Measurements from ENCODE around the gene ASIC2.
"Not testable (repeated sequence)": the region's sequence is repeated elsewhere in the genome, so short reads cannot be mapped to it uniquely, and the experiment has no call there.

ASIC2 gene

DNA sequence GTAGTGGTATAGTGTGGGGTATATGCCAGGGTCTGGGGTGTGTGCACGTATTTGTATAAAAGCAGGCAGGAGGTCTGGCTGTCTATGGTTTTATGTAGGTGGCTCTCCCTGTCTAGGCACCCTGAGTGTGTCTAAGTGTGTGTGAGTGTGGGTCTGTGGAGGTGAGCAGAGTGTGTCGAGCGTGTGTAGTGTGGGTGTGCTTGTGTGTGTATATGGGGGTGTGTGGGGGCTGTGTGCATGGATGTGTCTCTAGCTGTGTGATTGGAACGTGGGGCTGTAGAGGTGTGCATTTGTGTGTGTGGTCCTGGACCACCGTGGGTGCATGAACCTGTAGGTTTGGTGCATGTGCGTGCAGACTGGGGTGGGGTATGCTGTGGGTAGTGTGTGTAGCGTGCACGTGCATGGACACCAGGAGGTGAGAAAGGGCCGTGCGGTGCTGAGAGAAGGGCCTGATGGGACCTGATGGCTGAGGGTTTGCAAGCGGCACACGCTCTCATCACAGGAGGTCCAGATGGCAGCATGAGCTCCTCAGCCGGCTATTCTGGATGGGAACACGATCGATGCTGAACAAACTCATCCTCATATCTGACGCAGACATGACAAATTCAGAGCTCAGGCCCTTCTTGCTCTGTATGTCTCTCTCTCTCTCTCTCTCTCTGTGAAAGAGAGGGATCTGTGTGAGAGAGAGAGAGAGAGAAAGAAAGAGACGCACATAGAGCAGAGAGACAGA is 273.8 kb downstream of the ASIC2 start:
- no peak overlapping the region for H3K4me3 ChIP-seq (ENCODE audit: low read length)
- no peak for DNase-seq (ENCODE audit: low read depth, low spot score)

DNA sequence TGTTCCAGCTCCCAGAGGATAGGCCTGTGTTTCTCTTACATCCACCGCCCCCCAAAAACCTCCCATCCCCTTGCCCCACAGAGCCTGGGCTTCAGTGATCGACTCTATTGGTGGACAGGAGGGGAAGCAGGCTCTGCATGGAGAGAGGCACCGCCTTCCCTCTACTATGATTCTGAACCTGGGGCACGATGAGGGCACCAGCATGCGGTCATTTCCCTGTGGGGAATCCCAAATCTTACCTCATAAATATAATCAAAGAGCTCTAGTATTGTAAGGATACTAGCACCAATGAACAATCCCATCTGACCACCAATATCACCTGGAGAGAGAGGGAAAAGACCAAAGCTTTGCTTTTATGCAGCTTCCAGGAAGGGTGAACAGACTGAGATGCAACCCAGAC is 275.7 kb downstream of the ASIC2 start:
- no peak for DNase-seq (ENCODE audit: low read depth, low spot score)
- no peak overlapping the region for H3K4me3 ChIP-seq (ENCODE audit: low read length)

DNA sequence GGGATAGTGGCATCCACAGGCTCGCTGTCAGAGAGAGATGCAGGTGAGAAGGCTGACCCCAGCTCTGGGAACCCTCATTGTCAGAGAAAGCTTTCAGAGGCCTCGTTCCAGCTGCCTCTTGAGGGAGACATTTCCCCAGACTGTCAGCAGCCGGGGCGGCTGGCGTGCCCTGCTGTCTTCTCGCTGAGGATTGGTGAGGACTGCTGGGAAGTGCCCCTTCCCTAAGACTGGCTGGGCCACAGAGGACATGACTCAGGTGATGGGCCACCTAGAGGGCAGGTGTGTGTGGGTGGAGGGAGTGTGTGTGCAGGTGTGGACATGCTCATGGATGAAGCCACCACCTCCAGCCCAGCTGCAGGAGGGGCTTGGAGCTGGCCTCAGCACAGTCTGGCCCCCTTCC is 276.2 kb downstream of the ASIC2 start:
- no peak for DNase-seq (ENCODE audit: low read depth, low spot score)
- H3K4me3 ChIP-seq (ENCODE audit: low read length), result no peak overlapping the region

DNA sequence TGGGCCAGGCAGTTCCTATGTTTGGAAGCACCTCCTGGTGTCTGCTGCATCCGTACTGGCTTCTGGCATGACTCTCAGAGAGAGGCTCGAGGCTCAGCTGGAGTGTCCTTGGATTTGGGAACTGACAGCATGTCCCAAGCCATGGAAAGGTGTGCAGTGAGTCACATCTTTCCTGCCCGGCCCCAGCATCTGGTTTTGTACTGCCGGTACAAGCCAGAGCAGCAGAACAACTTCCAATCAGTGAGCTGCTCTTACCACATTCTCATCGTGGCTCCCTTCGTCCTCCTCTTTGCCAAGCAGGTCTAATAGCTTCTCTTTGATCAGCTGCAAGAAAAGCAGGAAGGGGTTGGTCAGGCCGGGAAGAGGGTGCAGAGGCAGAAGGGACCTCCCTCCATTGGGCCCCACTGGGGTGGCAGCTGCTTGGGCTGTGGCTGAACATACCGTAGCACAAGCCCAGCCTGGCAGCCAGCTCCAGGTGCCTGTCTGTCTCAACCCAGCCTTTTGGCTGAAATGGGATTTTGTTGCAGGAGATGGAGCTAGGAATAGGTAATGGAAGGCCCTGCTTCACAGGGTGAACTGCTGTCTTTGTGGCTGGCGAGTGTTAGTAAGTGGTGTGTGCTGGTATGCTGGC is 277.3 kb downstream of the ASIC2 start:
- H3K4me3 ChIP-seq (ENCODE audit: low read length), result no peak overlapping the region
- DNase-seq (ENCODE audit: low read depth, low spot score), result no peak

DNA sequence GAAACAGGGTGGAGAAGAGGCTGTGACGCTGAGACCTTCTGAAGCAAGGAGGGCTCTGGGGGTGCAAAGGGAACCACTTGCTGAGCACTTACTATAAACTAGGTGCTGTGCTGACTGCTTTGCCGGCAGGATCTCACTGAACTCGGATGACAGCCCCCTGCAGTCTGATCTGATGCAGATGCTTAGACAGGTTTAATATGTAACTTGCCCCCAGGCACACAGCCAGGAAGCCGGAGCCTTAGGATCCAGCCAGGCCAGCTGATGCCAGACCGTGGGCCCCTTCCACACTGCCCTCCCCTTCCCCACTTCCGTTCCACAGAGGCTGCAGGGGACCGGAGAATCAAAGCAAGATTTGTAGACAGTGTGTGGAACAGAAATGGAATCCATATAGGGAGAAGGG is 278.3 kb downstream of the ASIC2 start:
- H3K4me3 ChIP-seq (ENCODE audit: low read length), result no peak overlapping the region
- no peak for DNase-seq (ENCODE audit: low read depth, low spot score)

DNA sequence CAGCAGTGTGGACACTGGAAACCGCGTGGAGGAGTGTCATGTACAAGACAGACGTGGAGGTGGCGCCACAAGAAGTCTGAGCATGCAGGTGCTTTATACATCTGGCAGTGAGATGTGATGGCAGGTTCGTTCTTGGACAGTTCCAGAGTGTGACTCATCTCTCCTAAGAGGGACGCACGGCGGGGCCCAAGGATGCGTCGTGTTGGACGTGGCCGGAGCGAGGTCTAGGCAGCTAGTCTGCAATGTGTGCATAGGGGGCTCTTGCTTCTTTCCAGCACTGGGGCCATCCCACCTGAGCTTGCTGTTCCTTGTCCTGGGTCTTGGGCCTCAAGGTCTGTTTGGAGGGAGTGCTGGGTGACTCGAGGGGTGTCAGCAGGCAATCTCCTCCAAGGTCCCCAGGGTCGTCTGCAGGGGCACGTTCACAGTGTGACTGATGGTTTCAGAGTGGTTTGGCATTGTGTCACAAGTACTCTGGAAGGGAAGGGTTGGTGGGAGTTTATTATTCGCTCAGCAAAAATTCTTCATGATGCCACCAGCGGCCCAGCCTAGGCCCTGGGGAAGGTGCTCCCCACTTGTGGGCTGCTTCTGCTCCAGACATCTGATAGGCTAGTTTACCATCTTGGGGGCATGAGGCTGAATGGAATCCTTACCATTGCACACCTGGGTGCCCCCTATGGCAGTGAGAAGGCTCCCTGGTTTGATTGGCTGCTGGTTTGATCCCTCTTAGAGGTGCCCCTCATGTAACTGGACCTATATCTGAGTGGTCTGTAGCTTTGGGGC is 279.3 kb downstream of the ASIC2 start:
- no peak for DNase-seq (ENCODE audit: low read depth, low spot score)
- H3K4me3 ChIP-seq (ENCODE audit: low read length), result no peak overlapping the region

DNA sequence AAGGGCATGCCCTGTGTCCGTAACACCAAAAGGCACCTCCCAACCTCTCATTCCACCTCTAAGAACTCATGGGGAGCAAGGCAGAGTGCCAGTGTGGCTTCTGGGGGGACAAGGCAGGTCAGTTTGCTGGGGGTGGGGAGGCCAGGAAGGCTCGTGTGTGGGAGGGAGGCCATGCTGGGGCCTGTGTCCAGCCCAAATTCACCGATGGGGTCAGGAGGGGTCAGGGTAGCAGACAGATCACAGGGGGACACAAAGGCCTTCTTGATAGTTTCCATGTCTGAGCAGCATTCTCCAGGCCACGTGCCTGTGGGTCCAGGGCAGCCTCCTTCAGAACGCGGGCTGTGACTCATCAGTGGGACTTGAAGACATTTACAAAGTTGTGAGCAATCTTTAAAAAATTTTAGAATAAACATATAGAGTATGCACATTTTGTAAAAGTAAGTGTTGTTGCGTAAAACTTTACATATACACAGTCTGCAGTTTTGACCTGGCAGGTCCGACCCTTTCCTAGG is 280.5 kb downstream of the ASIC2 start:
- H3K4me3 ChIP-seq (ENCODE audit: low read length), result no peak overlapping the region
- no peak for DNase-seq (ENCODE audit: low read depth, low spot score)

DNA sequence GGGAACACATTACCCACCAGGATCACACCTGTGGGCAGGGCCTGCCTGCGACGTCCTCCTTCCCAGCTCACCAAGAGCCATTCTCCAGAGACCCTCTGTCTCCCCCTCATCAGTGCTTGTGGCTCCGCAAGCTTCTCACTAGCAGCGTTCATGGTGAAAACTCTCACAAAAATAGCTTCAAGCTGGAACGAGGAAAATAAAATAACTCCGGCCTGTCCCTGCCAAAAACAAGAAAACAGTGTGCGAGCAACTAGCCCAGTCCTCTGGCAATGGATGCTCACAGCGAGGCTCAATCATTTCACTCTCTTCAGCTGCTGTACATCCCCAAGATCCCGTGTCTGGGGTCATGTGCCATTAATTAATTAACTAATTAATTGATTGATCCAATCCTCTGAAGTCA is 283.5 kb downstream of the ASIC2 start:
- DNase-seq (ENCODE audit: low read depth, low spot score), result no peak
- no peak overlapping the region for H3K4me3 ChIP-seq (ENCODE audit: low read length)

DNA sequence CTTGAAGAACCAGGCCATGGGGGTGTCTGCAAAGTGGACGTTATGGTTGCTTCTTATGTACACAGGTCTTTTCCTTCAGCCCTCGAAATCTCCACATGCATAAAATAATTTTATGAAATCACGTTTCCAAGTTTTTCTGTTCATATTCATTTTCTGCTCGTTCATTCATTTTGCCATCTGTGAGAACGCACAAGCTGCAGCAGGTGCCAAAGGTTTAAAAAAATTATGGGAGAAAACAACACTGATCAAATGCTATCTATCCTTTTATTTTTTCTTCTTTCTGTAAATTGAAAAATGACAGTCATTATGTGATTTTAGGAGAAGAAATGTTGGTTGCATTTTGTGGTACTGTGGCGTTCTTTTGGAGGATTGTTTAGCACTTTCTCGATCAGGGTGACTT is 285.9 kb downstream of the ASIC2 start:
- no peak overlapping the region for H3K4me3 ChIP-seq (ENCODE audit: low read length)
- no peak for DNase-seq (ENCODE audit: low read depth, low spot score)

DNA sequence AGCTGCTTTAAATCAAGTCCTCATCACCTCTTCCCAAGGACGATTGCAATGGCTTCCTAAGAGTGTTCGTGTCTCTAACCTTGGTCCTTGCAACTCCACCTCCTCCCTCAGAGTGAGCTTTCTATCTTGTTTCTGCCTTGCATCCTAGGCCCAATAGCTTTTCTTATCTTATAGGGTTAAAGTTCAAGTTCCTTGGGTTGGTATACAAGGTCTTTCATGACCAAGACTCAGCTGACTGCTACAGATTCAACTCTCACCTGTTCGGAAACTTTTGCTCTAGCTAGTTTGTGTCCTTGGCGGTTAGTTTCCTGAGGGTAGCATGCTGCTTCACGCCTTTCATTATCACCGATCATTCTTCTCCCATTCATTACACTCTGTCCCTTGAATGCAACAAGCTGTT is 290.8 kb downstream of the ASIC2 start:
- H3K4me3 ChIP-seq (ENCODE audit: low read length), result no peak overlapping the region
- DNase-seq (ENCODE audit: low read depth, low spot score), result no peak

DNA sequence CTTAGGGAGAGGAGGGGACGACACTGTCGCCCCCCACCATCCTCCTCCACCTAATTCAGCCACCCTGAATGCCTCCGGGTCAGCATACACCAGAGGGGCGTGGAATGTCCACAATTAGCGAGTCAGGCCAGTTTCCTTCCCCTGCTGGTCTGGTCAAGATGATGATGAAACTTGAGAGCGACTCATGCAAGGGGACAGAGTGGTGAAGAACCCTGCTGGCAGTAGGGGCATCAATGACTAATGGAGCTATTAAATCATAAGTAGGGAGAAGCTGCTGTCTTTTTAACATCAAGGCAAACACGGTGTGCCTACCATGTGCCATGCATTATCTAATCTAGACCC is 294.2 kb downstream of the ASIC2 start:
- DNase-seq (ENCODE audit: low read depth, low spot score), result no peak
- no peak overlapping the region for H3K4me3 ChIP-seq (ENCODE audit: low read length)

DNA sequence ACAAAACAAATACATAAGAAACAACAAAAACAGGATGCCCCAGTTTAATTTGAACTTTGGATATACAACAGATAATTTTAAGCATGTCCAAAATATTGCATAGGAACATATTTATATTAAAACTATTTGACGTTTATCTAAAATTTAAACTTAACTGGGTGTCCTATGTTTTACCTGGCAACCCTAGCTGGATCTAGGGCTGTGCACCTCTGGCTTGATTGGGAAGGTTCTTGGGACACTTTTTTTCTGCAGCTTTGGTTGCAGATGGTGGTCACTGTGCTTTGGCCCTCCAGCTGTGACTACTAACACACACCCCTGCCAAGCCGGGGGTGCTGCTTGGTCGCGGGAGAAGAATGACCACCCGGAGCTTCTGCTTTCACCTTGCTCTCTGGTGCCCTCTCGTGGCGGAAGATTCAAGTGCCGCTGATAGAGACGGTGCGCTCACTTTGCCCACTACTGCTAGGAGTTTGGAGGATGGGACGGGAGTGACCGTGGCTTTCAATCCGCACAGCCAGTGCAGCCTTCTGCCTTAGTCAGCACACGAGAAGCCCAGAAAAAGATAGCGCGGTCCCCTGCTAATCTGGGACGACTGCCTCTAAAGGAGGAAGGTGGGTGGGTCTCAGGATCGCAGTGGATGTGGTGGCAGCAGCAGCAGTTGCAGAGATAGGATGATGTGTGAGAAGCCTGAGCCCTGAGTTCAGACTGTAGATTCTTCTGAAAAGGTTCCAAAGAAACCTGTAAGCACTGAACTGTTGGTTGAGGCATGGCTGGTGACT is 294.8 kb downstream of the ASIC2 start:
- peak; percentile 29 for DNase-seq (ENCODE audit: low read depth, low spot score)
- H3K4me3 ChIP-seq (ENCODE audit: low read length), result no peak overlapping the region

DNA sequence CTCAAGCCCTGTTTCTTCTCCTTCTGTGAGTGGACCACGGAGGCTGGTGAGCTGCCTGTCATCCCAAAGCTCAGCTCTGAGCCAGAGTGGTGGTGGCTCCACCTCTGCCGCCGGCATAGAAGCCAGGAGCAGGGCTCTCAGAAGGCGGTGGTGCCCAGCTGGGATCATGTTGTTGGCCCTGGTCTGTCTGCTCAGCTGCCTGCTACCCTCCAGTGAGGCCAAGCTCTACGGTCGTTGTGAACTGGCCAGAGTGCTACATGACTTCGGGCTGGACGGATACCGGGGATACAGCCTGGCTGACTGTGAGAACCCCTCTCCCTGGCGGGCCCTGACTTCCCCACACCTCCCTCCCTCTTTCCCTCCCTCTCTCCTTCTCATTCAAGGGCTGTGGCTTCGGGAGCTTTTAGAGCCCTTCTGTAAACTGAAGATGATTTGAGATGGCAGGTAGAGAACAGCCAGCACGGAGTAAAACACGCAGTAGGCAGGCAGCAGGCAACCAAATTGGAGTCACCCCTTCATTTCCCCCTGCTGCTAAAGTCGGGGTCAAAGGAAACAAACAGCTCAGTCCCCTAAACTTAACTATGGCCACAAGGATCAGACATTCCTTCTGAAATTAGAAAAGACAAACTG is 297.6 kb downstream of the ASIC2 start:
- DNase-seq (ENCODE audit: low read depth, low spot score), result no peak

DNA sequence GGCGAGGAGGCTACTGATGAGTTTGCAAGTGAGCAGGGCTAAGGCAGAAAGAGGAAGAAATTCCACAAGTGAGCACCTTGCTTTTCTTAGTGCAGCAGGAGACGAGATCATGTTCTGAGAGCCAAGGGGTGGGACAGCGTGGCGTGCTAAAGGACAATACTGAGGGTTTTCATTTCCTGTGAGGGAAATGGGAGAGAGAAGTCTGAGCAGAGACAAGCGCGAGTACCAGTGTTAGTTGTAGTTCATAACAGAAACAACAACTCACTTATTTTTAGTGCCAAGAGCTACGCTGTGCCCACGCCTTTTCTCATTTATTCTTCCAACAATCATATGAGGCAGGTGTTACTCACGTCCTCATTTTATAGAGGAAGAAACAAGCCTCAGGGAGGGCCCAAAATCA is 299.1 kb downstream of the ASIC2 start:
- DNase-seq (ENCODE audit: low read depth, low spot score), result no peak
- no peak overlapping the region for H3K4me3 ChIP-seq (ENCODE audit: low read length)

More for the DNA sequence above, 297.6 kb downstream of the ASIC2 start:
- no peak overlapping the region for H3K4me3 ChIP-seq (ENCODE audit: low read length)

DNA sequence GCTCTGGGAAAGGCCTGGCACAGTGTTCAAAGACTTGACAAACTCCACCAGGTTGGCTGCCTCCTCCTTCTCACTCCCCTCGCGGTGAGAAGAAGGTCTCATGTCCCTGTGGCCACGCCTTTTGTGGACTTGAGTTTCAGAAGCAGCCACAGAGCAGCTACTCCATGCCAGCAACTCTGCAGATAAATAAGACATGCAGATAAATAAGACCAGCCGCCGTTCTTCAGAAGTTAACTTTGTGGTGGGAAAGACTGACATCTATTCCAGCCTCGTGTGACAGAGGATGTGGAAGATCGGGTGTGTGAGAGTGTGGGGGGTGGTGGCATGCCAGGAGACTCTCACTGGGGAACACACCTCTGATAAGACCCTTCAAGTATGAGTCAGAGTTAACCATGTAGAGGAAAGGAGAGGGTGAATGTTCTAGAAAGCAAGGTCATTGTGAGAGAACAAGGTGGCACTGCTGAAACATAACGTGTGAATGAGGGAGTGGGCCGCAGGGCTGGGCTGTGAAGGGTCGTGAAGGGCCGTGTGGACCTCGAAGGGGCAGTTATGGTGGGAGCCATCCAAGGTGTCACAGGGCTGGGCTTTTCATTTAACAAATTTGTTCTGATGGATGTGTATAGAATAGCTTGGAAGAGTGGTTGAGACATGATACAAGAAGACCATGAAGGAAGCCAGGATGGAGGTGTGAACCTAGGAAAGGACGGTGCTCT is 300.6 kb downstream of the ASIC2 start:
- DNase-seq (ENCODE audit: low read depth, low spot score), result peak; percentile 35
- H3K4me3 ChIP-seq (ENCODE audit: low read length), result no peak overlapping the region

DNA sequence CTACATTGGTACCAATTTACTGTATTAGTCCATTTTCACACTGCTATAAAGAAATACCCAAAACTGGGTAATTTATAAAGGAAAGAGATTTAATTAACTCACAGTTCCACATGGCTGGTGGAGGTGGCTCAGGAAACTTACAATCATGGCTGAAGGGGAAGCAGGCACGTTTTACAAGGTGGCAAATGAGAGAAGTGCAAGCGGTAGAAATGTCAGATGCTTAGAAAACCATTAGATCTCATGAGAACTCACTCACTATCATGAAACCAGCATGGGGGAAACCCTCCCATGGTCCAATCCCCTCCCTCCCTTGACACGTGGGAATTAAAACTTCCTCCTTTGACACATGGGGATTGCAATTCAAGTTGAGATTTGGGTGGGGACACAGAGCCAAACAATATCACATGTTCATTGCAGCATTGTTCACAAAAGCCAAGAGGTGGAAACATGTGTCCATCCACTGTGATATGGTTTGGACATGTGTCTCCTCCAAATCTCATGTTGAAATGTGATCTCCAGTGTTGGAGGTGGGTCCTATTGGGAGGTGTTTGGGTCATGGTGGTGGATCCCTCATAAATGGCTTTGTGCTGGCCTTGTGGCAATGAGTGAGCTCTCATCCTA is 304.5 kb downstream of the ASIC2 start:
- no peak overlapping the region for H3K4me3 ChIP-seq (ENCODE audit: low read length)
- DNase-seq (ENCODE audit: low read depth, low spot score), result no peak

DNA sequence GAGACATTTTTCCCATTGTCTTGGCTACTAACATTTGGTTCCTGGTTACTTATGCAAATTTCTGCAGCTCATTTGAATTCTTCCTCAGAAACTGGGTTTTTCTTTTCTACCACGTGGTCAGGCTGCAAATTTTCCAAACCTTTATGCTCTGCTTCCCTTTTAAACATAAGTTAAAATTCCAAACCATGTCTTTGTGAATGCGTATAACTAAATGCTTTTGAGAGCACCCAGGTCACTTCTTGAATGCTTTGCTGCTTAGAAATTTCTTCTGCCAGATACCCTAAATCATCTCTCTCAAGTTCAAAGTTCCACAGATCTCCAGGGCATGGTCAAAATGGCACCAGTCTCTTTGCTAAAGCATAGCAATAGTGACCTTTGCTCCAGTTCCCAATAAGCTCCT is 305.2 kb downstream of the ASIC2 start:
- H3K4me3 ChIP-seq (ENCODE audit: low read length); DNase-seq (ENCODE audit: low read depth, low spot score): not testable (repeated sequence)

DNA sequence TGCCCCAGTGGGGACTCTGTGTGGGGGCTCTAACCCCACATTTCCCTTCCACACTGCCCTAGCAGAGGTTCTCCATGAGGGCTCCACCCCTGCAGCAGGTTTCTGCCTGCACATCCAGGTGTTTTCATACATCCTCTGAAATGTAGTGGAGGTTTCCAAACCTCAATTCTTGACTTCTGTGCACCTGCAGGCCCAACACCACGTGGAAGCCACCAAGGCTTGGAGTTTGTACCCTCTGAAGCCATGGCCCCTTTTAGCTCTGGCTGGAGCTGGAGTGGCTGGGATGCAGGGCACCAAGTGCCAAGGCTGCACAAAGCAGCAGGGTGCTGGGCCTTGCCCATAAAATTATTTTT is 305.7 kb downstream of the ASIC2 start:
- not testable (repeated sequence) for DNase-seq (ENCODE audit: low read depth, low spot score); H3K4me3 ChIP-seq (ENCODE audit: low read length)

All from Jurkat, Clone E6-1 (cell line).